ENCODE measurements around the gene NME8. TPM values are rescaled to one million over a fixed set of nuclear protein-coding genes. Genes with fewer than 3 reads are reported as not detected.

The NME8 gene
- total RNA-seq, 1 experiment from 2014 or later = not detected

- H3K9ac ChIP-seq (ENCODE audit: low read length) = no peak overlapping the region
- no peaks in the 10 kb centered on the region for H3K9me3 ChIP-seq (ENCODE audit: low read length)
- DNase-seq = no peak
- H3K79me2 ChIP-seq (ENCODE audit: low read length) = no peaks in the 10 kb centered on the region
- no peaks in the 10 kb centered on the region for H3K4me1 ChIP-seq (ENCODE audit: low read length)
- no peak overlapping the region for H3K27ac ChIP-seq (ENCODE audit: low read length)
- H4K20me1 ChIP-seq (ENCODE audit: insufficient read depth, low read depth, low read length) = no peaks in the 10 kb centered on the region
- no peaks in the 10 kb centered on the region for H3K27me3 ChIP-seq (ENCODE audit: low read length)
- no peak overlapping the region for H3K4me3 ChIP-seq (ENCODE audit: low read length)
- H3K4me2 ChIP-seq (ENCODE audit: low read depth, low read length, poor library complexity, severe bottlenecking) = no peak overlapping the region
- H3K36me3 ChIP-seq (ENCODE audit: insufficient read depth, low read length) = no peaks in the 10 kb centered on the region
- no peaks in the 10 kb centered on the region for H3K9me2 ChIP-seq (replicated peaks; ENCODE audit: insufficient read depth, low read length)
- no peak overlapping the region for H2AFZ ChIP-seq (ENCODE audit: low read length)
Measured at GRCh38 chr7:37822946-37823345, 25.5 kb upstream of the NME8 start.

GRCh38 chr7:37823557-37823956 lies 24.8 kb upstream of the NME8 start:
- Histone ChIP-seq H3K27ac (ENCODE audit: low read length) (no peak overlapping the region), H2AFZ (ENCODE audit: low read length) (no peak overlapping the region), H3K9me3 (ENCODE audit: low read length) (no peaks in the 10 kb centered on the region), H3K4me3 (ENCODE audit: low read length) (no peak overlapping the region), H3K27me3 (ENCODE audit: low read length) (no peaks in the 10 kb centered on the region), H3K4me1 (ENCODE audit: low read length) (no peaks in the 10 kb centered on the region), H3K4me2 (ENCODE audit: low read depth, low read length, poor library complexity, severe bottlenecking) (no peak overlapping the region), H3K9ac (ENCODE audit: low read length) (no peak overlapping the region), H3K36me3 (ENCODE audit: insufficient read depth, low read length) (no peaks in the 10 kb centered on the region), H3K9me2 (replicated peaks; ENCODE audit: insufficient read depth, low read length) (no peaks in the 10 kb centered on the region), H4K20me1 (ENCODE audit: insufficient read depth, low read depth, low read length) (no peaks in the 10 kb centered on the region), H3K79me2 (ENCODE audit: low read length) (no peaks in the 10 kb centered on the region)
- DNase-seq = no peak

GRCh38 chr7:37825038-37825437 lies 23.4 kb upstream of the NME8 start:
- no peaks in the 10 kb centered on the region for H3K79me2 ChIP-seq (ENCODE audit: low read length)
- DNase-seq = no peak
- no peaks in the 10 kb centered on the region for H3K36me3 ChIP-seq (ENCODE audit: insufficient read depth, low read length)
- no peaks in the 10 kb centered on the region for H3K27me3 ChIP-seq (ENCODE audit: low read length)
- H3K27ac ChIP-seq (ENCODE audit: low read length) = no peak overlapping the region
- H2AFZ ChIP-seq (ENCODE audit: low read length) = no peak overlapping the region
- no peaks in the 10 kb centered on the region for H3K9me3 ChIP-seq (ENCODE audit: low read length)
- no peaks in the 10 kb centered on the region for H3K9me2 ChIP-seq (replicated peaks; ENCODE audit: insufficient read depth, low read length)
- no peak overlapping the region for H3K4me3 ChIP-seq (ENCODE audit: low read length)
- no peaks in the 10 kb centered on the region for H4K20me1 ChIP-seq (ENCODE audit: insufficient read depth, low read depth, low read length)
- H3K9ac ChIP-seq (ENCODE audit: low read length) = no peak overlapping the region
- no peaks in the 10 kb centered on the region for H3K4me1 ChIP-seq (ENCODE audit: low read length)
- no peak overlapping the region for H3K4me2 ChIP-seq (ENCODE audit: low read depth, low read length, poor library complexity, severe bottlenecking)

- H3K4me2 ChIP-seq (ENCODE audit: low read depth, low read length, poor library complexity, severe bottlenecking) = no peak overlapping the region
- no peak for DNase-seq
- H3K4me1 ChIP-seq (ENCODE audit: low read length) = no peaks in the 10 kb centered on the region
Measured at GRCh38 chr7:37826825-37827224, 21.6 kb upstream of the NME8 start.

DNA sequence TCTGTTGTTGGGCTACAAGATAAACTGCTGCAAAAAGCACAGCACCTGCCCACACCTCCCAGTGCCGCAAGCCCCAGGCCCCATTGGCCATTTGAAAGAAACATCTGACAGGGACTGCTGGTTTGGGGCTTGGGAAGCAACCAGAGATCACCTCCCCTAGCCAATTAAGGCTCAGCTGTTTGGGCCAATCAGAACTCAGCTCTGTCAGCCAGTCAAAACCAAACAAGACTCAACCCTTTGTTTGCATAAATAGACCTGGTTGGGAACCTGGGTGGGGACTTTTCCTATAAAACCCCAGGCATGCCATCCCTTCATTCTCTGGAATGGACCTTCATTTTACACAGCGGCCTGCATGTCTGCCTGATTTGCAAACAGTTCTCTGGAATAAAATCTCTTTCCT lies 17.2 kb upstream of the NME8 start:
- no peak for DNase-seq
- no peaks in the 10 kb centered on the region for H3K27me3 ChIP-seq (ENCODE audit: low read length)
- no peak overlapping the region for H3K4me2 ChIP-seq (ENCODE audit: low read depth, low read length, poor library complexity, severe bottlenecking)
- no peak overlapping the region for H2AFZ ChIP-seq (ENCODE audit: low read length)
- H3K4me3 ChIP-seq (ENCODE audit: low read length) = no peak overlapping the region
- H3K9me2 ChIP-seq (replicated peaks; ENCODE audit: insufficient read depth, low read length) = no peaks in the 10 kb centered on the region
- no peaks in the 10 kb centered on the region for H3K9me3 ChIP-seq (ENCODE audit: low read length)
- H3K36me3 ChIP-seq (ENCODE audit: insufficient read depth, low read length) = no peaks in the 10 kb centered on the region
- peaks cover 4% of the 10 kb centered on the region; the same call in 1 of the 2 replicates for H3K4me1 ChIP-seq (ENCODE audit: low read length)
- H3K79me2 ChIP-seq (ENCODE audit: low read length) = no peaks in the 10 kb centered on the region
- no peaks in the 10 kb centered on the region for H4K20me1 ChIP-seq (ENCODE audit: insufficient read depth, low read depth, low read length)
- H3K27ac ChIP-seq (ENCODE audit: low read length) = no peak overlapping the region
- no peak overlapping the region for H3K9ac ChIP-seq (ENCODE audit: low read length)

More at GRCh38 chr7:37826825-37827224, 21.6 kb upstream of the NME8 start:
- Histone ChIP-seq H3K27ac (ENCODE audit: low read length) (no peak overlapping the region), H3K4me3 (ENCODE audit: low read length) (no peak overlapping the region), H4K20me1 (ENCODE audit: insufficient read depth, low read depth, low read length) (no peaks in the 10 kb centered on the region), H3K9me3 (ENCODE audit: low read length) (no peaks in the 10 kb centered on the region), H2AFZ (ENCODE audit: low read length) (no peak overlapping the region), H3K36me3 (ENCODE audit: insufficient read depth, low read length) (no peaks in the 10 kb centered on the region), H3K9ac (ENCODE audit: low read length) (no peak overlapping the region), H3K27me3 (ENCODE audit: low read length) (no peaks in the 10 kb centered on the region), H3K79me2 (ENCODE audit: low read length) (no peaks in the 10 kb centered on the region), H3K9me2 (replicated peaks; ENCODE audit: insufficient read depth, low read length) (no peaks in the 10 kb centered on the region)

DNA sequence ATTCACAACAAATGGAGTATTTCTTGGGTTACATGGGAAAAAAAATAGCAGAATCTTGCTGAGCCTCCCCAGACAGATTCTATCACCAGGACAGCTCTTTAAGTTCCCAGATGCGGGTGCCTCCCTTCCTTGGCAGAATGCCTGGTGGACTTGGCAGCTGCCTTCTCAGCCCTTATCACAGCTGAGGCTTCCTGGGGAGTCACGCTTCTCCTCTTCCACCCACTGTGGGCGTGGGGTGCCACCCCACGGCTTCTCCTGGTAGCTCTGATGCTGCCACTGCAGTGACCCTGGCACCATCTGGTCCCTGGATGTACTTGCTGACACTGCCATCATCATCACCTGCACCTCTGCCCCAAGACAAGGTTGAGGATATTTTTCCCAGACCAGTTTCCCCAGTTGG lies 16.2 kb upstream of the NME8 start:
- peaks cover 4% of the 10 kb centered on the region; the same call in 1 of the 2 replicates for H3K4me1 ChIP-seq (ENCODE audit: low read length)
- no peak overlapping the region for H3K4me2 ChIP-seq (ENCODE audit: low read depth, low read length, poor library complexity, severe bottlenecking)
- H3K4me3 ChIP-seq (ENCODE audit: low read length) = no peak overlapping the region
- no peak for DNase-seq
- H3K27ac ChIP-seq (ENCODE audit: low read length) = no peak overlapping the region
- H3K27me3 ChIP-seq (ENCODE audit: low read length) = no peaks in the 10 kb centered on the region
- no peaks in the 10 kb centered on the region for H3K9me3 ChIP-seq (ENCODE audit: low read length)
- H2AFZ ChIP-seq (ENCODE audit: low read length) = no peak overlapping the region
- no peaks in the 10 kb centered on the region for H3K79me2 ChIP-seq (ENCODE audit: low read length)
- H4K20me1 ChIP-seq (ENCODE audit: insufficient read depth, low read depth, low read length) = no peaks in the 10 kb centered on the region
- no peaks in the 10 kb centered on the region for H3K36me3 ChIP-seq (ENCODE audit: insufficient read depth, low read length)
- H3K9ac ChIP-seq (ENCODE audit: low read length) = no peak overlapping the region
- H3K9me2 ChIP-seq (replicated peaks; ENCODE audit: insufficient read depth, low read length) = no peaks in the 10 kb centered on the region

DNA sequence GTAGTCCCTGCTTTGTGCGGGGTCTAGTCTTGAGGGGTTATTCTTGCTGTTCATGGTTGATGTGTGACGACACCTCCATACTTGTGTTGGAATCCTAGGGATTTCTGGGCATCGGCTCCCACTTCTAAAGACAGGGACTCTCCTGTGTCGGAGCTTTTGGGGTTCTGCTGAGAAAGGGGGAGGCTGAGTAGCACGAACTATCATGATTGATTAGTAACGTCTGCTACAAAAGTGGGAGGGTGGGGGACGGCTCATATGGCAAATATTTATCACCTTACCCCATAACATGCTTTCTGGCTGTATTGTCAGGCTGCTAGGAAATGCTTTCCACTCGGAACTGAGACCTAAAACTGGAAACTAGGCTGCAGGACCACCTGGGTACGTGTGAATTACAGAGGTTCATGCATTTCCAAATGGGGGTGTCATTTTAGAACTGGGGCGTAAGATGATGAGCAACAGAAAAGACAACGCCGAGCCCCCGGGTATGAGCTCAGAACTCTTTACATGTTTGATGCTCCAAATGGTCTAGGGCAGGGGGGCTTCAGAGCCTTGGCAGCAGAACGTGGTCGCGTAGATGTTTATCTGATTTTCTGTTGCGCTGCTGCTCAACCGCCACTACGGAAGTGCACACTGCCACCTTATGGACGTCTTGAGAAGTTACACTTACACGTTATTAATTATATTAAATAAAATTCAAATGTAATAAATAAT lies 15.1 kb upstream of the NME8 start:
- Histone ChIP-seq H3K4me1 (ENCODE audit: low read length) (peaks cover 4% of the 10 kb centered on the region; the same call in 1 of the 2 replicates), H2AFZ (ENCODE audit: low read length) (peak overlapping the region; percentile 80; the same call in 1 of the 2 replicates), H3K27ac (ENCODE audit: low read length) (no peak overlapping the region), H4K20me1 (ENCODE audit: insufficient read depth, low read depth, low read length) (no peaks in the 10 kb centered on the region), H3K36me3 (ENCODE audit: insufficient read depth, low read length) (no peaks in the 10 kb centered on the region), H3K9ac (ENCODE audit: low read length) (peak overlapping the region; percentile 46; the same call in 1 of the 2 replicates), H3K9me2 (replicated peaks; ENCODE audit: insufficient read depth, low read length) (no peaks in the 10 kb centered on the region), H3K4me2 (ENCODE audit: low read depth, low read length, poor library complexity, severe bottlenecking) (peak overlapping the region; percentile 68), H3K9me3 (ENCODE audit: low read length) (no peaks in the 10 kb centered on the region), H3K4me3 (ENCODE audit: low read length) (peak overlapping the region; percentile 56; the same call in 1 of the 2 replicates), H3K79me2 (ENCODE audit: low read length) (no peaks in the 10 kb centered on the region), H3K27me3 (ENCODE audit: low read length) (no peaks in the 10 kb centered on the region)
- peak; percentile 80 for DNase-seq

DNA sequence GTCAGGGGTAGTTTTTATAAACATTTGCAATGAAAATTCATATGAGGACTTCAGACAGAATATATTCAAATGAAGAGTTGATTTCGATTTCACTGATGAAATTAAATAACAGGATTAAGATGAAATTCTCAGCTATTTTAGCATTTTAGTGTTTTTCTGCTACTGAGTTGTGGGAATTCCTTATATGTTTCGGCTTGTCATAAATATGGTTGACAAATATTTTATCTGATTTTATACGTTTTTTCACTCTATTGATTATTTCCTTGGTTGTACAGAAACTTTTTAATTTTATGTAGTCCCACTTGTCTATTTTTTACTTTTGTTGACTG lies 14.6 kb upstream of the NME8 start:
- no peak overlapping the region for H3K4me3 ChIP-seq (ENCODE audit: low read length)
- no peaks in the 10 kb centered on the region for H3K27me3 ChIP-seq (ENCODE audit: low read length)
- H4K20me1 ChIP-seq (ENCODE audit: insufficient read depth, low read depth, low read length) = no peaks in the 10 kb centered on the region
- DNase-seq = no peak
- H3K9me2 ChIP-seq (replicated peaks; ENCODE audit: insufficient read depth, low read length) = no peaks in the 10 kb centered on the region
- no peak overlapping the region for H2AFZ ChIP-seq (ENCODE audit: low read length)
- no peaks in the 10 kb centered on the region for H3K36me3 ChIP-seq (ENCODE audit: insufficient read depth, low read length)
- no peak overlapping the region for H3K9ac ChIP-seq (ENCODE audit: low read length)
- H3K27ac ChIP-seq (ENCODE audit: low read length) = no peak overlapping the region
- peaks cover 4% of the 10 kb centered on the region; the same call in 1 of the 2 replicates for H3K4me1 ChIP-seq (ENCODE audit: low read length)
- H3K9me3 ChIP-seq (ENCODE audit: low read length) = no peaks in the 10 kb centered on the region
- H3K79me2 ChIP-seq (ENCODE audit: low read length) = no peaks in the 10 kb centered on the region
- no peak overlapping the region for H3K4me2 ChIP-seq (ENCODE audit: low read depth, low read length, poor library complexity, severe bottlenecking)

Data from Karpas-422 (cell line).